GM21529 (cell line): ENCODE measurements around the gene MRPS6.

ENCODE experiments used
- ATAC-seq: cut with Tn5 transposase; IDR thresholded peaks from one replicate; pipeline ENCODE4 v1.9.1; 2021; ENCODE audit not compliant: unreplicated experiment

The MRPS6 gene

GRCh38 chr21:34094949-34095348 is 21.6 kb downstream of the MRPS6 start:
- no peak for ATAC-seq

DNA sequence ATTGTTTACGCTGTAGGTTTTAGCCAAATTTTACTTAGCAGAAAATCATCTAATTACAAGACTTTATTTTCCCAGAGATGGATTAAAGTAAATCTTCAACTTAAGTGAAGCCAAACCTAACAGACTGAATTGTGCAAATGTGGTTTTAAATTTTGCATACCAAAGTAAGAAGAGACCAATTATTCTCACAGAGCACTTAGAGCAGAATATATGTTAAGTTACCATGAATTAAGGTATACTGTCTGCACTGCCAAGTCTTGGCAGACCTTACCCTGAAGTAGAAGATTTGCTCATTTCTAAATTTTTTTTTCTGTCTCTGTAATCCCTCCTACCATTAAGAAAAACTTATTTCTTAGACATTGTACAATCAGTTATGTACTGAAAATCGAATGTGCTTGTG is 24.1 kb downstream of the MRPS6 start:
- no peak for ATAC-seq

- ATAC-seq: no peak
Observed at GRCh38 chr21:34100337-34100736, 27.0 kb downstream of the MRPS6 start.

GRCh38 chr21:34100790-34101189 is 27.4 kb downstream of the MRPS6 start:
- ATAC-seq: no peak

DNA sequence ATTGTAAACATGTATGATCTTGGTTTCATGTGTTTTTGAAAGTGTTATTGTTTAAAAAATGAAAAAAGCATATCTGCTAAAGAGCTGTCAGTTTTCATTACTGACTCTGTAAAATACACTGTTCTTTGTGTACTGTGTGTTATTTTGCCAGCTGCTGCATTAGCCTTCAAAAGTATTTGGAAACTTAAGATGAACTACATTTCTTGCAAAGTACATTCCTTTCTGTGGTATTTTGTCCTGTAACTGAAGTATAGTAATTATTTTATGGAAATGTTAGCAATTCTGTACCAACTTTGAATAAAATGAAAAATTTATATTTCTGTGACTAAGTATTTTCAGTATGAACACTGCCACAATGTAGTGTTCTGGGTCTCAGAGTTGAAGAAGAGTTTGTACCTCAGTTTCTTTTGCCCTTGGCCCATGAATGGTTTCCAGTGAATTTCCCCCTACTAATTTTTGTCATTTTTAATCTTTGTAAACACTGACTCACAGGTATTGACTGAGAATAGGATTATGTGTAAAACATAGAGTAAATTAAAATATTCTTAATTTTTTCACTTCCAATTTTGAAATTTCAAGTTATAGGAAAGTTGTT is 32.7 kb downstream of the MRPS6 start:
- no peak for ATAC-seq

- ATAC-seq: no peak
Observed at GRCh38 chr21:34107606-34108005, 34.2 kb downstream of the MRPS6 start.

GRCh38 chr21:34109075-34109474 is 35.7 kb downstream of the MRPS6 start:
- no peak for ATAC-seq

- ATAC-seq: no peak
Observed at GRCh38 chr21:34110594-34111202, 37.3 kb downstream of the MRPS6 start.

DNA sequence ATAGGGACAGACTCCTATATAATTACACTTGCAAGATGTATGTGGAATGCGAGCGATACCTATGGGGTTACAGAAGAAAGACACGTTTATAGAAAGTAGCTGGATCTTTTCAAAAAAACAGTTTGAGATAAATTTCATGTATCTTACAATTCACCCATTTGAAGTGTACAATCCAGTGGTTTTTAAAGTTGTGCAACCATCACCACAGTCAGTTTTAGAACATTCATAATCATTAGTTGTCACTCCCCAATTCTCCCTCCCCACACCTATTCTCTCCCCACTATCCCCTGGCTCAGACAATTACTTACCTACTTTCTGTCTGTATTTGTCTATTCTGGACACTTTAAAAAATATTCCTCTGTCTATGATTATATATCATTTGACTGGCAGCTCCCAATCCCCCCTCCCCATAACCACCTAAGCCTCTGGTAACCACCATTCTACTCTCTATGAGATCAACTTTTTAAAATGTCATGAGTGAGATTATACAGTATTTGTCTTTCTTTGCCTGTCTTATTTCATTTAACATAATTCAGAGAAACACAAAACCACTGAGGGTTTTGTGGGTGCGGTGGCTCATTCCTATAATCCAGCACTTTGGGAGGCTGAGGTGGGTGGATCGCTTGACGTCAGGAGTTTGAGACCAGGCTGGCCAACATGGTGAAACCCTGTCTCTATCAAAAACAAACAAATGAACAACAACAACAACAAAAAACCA is 39.1 kb downstream of the MRPS6 start:
- ATAC-seq: no peak

GRCh38 chr21:34113842-34114241 is 40.5 kb downstream of the MRPS6 start:
- ATAC-seq: no peak

- no peak for ATAC-seq
Observed at GRCh38 chr21:34115160-34115559, 41.8 kb downstream of the MRPS6 start.

GRCh38 chr21:34116569-34116968 is 43.2 kb downstream of the MRPS6 start:
- ATAC-seq: no peak

- ATAC-seq: no peak
Observed at GRCh38 chr21:34120867-34121266, 47.5 kb downstream of the MRPS6 start.

DNA sequence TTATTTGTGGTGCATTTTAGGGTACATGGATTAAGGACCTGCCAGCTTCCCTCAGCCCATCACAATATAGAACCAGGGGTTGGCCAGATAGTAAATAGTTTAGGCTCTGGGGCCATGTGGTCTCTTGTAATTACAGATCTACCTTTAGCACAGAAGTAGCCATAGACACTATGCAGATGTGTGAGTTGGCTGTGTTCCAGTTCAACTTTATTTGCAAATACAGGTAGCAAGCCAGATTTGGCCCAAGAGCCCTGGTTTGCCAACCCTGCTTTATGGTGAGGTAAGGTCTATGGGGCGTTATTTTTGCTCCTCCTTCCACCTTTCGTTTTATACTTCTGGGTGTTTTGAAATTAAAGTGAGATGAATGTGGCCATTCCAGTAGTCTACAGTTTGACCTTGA is 48.7 kb downstream of the MRPS6 start:
- no peak for ATAC-seq

DNA sequence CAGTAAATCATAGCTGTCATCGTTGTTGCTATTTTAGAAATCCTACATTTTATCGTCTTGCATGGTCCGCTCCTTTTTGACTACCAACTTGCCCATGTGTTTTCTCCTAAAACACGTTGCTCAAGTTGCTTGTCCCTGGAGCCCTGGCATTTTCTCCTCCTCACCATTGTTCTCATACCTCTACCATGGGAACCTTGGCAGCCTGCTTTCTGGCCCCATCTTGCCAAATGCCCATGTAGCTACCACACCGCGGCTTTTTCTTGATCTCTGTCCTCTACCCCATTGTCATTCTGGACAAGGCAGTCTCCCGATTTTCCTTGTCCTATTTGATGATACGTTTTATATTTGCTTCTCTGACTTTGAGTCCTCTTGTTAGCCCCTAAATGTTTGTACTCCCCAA is 50.2 kb downstream of the MRPS6 start:
- ATAC-seq: no peak

DNA sequence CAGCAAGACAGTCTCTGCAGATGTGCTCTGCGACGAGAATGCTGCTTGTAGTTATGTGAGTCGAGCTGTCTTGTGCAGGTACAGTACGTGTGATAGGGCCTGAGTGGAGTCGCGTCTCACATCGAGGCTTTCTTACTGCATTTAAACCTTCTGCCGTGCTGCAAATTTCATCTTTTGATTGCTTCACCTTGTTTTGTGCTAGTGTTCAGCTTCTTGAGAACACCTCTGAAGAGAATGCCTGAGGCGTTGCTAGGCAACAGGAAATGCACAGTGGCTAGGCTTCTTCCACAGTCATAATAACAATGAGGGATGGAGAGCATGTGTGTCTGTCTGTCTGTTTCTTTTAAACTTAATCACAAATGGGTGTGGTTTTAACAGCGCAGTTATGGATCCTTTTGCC is 52.9 kb downstream of the MRPS6 start:
- no peak for ATAC-seq

DNA sequence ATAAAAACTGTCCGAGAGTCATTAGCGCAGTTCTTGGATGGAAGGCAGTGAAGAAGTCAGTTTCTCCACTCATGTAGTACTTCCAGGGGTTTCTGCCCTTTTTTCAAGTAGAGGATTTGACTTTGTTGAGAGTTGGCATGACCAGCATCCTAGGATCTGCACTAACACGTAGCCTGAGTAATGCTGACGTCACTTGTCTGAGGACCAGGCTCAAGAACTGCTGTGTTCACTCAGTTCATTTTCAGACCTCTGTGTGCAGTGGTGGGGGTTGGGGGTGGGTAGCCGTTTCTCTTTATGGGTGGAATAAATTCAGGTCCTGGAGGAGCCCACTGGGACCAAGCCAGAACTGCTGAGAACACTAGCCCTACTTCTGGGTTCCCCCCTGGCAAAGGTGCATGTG is 53.3 kb downstream of the MRPS6 start:
- no peak for ATAC-seq

DNA sequence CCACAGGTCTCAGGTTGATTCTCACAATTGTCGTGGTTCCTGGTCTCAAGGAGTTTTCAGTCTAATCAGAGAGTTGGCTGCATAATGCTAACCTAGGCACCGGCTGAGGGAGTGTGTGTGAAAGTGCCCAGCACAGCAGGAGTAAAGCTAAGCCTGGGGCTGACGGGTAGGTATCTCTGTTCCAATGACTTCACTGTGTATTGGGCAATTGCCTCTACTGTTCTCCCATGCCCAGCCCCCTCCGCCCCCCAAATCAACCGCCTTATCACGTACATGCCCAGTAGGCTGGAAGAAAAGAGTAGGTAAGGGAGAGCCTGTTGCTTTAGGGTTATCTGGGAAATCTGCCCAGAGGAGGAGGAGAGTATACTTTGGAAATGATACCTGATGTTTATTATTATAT is 54.7 kb downstream of the MRPS6 start:
- no peak for ATAC-seq

GRCh38 chr21:34128674-34129038 is 55.3 kb downstream of the MRPS6 start:
- no peak for ATAC-seq

- ATAC-seq: no peak
Observed at GRCh38 chr21:34129039-34129891, 55.9 kb downstream of the MRPS6 start.

- ATAC-seq: no peak
Observed at GRCh38 chr21:34129901-34130715, 56.7 kb downstream of the MRPS6 start.
